HEK293 (cell line): ENCODE results near the gene RPP30.

Source experiments
- ATF2 ChIP-seq: fragments of 450-650 bp; formaldehyde crosslinking; IDR thresholded peaks from 2 replicates; pipeline ENCODE4 v1.5.1; 2016; ENCODE audit warnings: missing biosample characterization, missing genetic modification characterization, low read depth
- ELK4 ChIP-seq: IDR thresholded peaks from 2 replicates; pipeline ENCODE4 v1.6.1; 2011; ENCODE audit warnings: mild to moderate bottlenecking, low read depth, low read length, borderline replicate concordance
- HOXA7 ChIP-seq: sonication (generic); formaldehyde crosslinking; IDR thresholded peaks from 2 replicates; pipeline ENCODE4 v1.8.1; 2022; ENCODE audit warnings: missing genetic modification reagents, borderline replicate concordance
- KLF8 ChIP-seq: fragments of 450-650 bp; formaldehyde crosslinking; IDR thresholded peaks from 2 replicates; pipeline ENCODE4 v1.5.1; 2016; ENCODE audit warnings: missing biosample characterization, missing genetic modification characterization
- SCRT1 ChIP-seq: fragments of 450-650 bp; formaldehyde crosslinking; IDR thresholded peaks from 2 replicates; pipeline ENCODE4 v1.5.1; 2016; ENCODE audit warnings: missing biosample characterization, missing genetic modification characterization, borderline replicate concordance
- ZNF184 ChIP-seq: fragments of 450-650 bp; IDR thresholded peaks from 2 replicates; pipeline ENCODE4 v1.5.1; 2018; ENCODE audit warnings: missing biosample characterization, mild to moderate bottlenecking, missing genetic modification characterization
- ZNF324 ChIP-seq: fragments of 450-650 bp; formaldehyde crosslinking; IDR thresholded peaks from 2 replicates; pipeline ENCODE4 v1.5.1; 2016; ENCODE audit warnings: missing biosample characterization, missing genetic modification characterization
- ZNF350 ChIP-seq: fragments of 450-650 bp; formaldehyde crosslinking; IDR thresholded peaks from 2 replicates; pipeline ENCODE4 v1.5.0; 2017; ENCODE audit warnings: missing biosample characterization, mild to moderate bottlenecking, missing genetic modification characterization
- ZNF423 ChIP-seq: fragments of 450-650 bp; formaldehyde crosslinking; IDR thresholded peaks from 2 replicates; pipeline ENCODE4 v1.5.1; 2016; ENCODE audit warnings: missing biosample characterization, missing genetic modification characterization
- ZNF449 ChIP-seq: fragments of 450-650 bp; formaldehyde crosslinking; IDR thresholded peaks from 2 replicates; pipeline ENCODE4 v1.5.1; 2017; ENCODE audit warnings: missing biosample characterization, mild to moderate bottlenecking, missing genetic modification characterization, moderate library complexity
- ZNF48 ChIP-seq: fragments of 450-650 bp; formaldehyde crosslinking; IDR thresholded peaks from 2 replicates; pipeline ENCODE4 v1.5.1; 2016; ENCODE audit warnings: missing biosample characterization, missing genetic modification characterization
- TF ChIP-seq, protein P1 (sequence below): fragments of 450-650 bp; formaldehyde crosslinking; conservative IDR thresholded peaks from 2 replicates; pipeline ENCODE4 v1.5.1; 2016; ENCODE audit warnings: low read depth, missing biosample characterization, missing genetic modification characterization
- TF ChIP-seq, protein P2 (sequence below): fragments of 450-650 bp; formaldehyde crosslinking; IDR thresholded peaks from 2 replicates; pipeline ENCODE4 v1.5.1; 2016; ENCODE audit warnings: missing biosample characterization, missing genetic modification characterization
- TF ChIP-seq, protein P3 (sequence below): sonication (generic); formaldehyde crosslinking; IDR thresholded peaks from 2 replicates; pipeline ENCODE4 v1.8.1; 2022; ENCODE audit warnings: mild to moderate bottlenecking, moderate library complexity, missing genetic modification reagents

DNA sequence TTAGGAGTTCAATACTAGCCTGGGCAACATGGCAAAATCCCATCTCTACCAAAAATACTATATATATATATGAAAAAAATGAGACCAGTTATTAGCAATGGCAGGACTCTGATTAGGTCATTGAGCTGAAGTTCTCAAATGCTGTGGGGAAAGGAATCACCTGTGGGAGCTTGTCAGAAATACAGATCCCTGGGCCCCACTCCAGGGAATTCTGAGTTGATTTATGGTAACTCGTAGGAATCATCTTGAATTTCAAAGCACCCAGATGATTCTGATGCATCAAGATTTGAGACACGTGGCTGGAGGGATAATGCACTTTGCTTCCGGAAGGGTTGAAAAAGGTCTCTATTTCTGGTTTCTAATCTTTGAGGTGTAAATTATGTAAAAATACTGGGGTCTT, 50.1 kb downstream of the RPP30 start:
- TF ChIP-seq KLF8 (tag by site-specific recombination) (no peak), ZNF350 (no peak), ELK4 (no peak), ZNF184 (tag by site-specific recombination) (no peak), ZNF449 (no peak), SCRT1 (tag by site-specific recombination) (no peak), ZNF423 (tag by site-specific recombination) (no peak), ZNF324 (tag by site-specific recombination) (no peak), ATF2 (tag by site-specific recombination) (no peak), ZNF48 (no peak), HOXA7 (no peak)
- TF ChIP-seq, protein P1, sequence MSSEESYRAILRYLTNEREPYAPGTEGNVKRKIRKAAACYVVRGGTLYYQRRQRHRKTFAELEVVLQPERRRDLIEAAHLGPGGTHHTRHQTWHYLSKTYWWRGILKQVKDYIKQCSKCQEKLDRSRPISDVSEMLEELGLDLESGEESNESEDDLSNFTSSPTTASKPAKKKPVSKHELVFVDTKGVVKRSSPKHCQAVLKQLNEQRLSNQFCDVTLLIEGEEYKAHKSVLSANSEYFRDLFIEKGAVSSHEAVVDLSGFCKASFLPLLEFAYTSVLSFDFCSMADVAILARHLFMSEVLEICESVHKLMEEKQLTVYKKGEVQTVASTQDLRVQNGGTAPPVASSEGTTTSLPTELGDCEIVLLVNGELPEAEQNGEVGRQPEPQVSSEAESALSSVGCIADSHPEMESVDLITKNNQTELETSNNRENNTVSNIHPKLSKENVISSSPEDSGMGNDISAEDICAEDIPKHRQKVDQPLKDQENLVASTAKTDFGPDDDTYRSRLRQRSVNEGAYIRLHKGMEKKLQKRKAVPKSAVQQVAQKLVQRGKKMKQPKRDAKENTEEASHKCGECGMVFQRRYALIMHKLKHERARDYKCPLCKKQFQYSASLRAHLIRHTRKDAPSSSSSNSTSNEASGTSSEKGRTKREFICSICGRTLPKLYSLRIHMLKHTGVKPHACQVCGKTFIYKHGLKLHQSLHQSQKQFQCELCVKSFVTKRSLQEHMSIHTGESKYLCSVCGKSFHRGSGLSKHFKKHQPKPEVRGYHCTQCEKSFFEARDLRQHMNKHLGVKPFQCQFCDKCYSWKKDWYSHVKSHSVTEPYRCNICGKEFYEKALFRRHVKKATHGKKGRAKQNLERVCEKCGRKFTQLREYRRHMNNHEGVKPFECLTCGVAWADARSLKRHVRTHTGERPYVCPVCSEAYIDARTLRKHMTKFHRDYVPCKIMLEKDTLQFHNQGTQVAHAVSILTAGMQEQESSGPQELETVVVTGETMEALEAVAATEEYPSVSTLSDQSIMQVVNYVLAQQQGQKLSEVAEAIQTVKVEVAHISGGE: no peak
- TF ChIP-seq, protein P2, sequence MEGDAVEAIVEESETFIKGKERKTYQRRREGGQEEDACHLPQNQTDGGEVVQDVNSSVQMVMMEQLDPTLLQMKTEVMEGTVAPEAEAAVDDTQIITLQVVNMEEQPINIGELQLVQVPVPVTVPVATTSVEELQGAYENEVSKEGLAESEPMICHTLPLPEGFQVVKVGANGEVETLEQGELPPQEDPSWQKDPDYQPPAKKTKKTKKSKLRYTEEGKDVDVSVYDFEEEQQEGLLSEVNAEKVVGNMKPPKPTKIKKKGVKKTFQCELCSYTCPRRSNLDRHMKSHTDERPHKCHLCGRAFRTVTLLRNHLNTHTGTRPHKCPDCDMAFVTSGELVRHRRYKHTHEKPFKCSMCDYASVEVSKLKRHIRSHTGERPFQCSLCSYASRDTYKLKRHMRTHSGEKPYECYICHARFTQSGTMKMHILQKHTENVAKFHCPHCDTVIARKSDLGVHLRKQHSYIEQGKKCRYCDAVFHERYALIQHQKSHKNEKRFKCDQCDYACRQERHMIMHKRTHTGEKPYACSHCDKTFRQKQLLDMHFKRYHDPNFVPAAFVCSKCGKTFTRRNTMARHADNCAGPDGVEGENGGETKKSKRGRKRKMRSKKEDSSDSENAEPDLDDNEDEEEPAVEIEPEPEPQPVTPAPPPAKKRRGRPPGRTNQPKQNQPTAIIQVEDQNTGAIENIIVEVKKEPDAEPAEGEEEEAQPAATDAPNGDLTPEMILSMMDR (tag by site-specific recombination): no peak
- TF ChIP-seq, protein P3, sequence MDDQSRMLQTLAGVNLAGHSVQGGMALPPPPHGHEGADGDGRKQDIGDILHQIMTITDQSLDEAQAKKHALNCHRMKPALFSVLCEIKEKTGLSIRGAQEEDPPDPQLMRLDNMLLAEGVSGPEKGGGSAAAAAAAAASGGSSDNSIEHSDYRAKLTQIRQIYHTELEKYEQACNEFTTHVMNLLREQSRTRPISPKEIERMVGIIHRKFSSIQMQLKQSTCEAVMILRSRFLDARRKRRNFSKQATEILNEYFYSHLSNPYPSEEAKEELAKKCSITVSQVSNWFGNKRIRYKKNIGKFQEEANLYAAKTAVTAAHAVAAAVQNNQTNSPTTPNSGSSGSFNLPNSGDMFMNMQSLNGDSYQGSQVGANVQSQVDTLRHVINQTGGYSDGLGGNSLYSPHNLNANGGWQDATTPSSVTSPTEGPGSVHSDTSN (CRISPR knock-in tag): no peak
